Inferior parietal cortex (tissue), 1 donor: ENCODE results near the gene ZNF529.

Experiments used
- DNase-seq: peaks from one replicate; pipeline ENCODE4 v3.0.0-alpha.2; 2016; ENCODE audit errors: extremely low spot score

The ZNF529 gene

GRCh38 chr19:36514012-36514612, 59.0 kb downstream of the ZNF529 start:
- no peak for DNase-seq

GRCh38 chr19:36508325-36508724, 64.8 kb downstream of the ZNF529 start:
- no peak for DNase-seq

GRCh38 chr19:36501973-36502372, 71.1 kb downstream of the ZNF529 start:
- no peak for DNase-seq

- DNase-seq = no peak
Observed at GRCh38 chr19:36497001-36497400, 76.1 kb downstream of the ZNF529 start.
